Measurements from ENCODE around the gene SNN.

Gene SNN

DNA sequence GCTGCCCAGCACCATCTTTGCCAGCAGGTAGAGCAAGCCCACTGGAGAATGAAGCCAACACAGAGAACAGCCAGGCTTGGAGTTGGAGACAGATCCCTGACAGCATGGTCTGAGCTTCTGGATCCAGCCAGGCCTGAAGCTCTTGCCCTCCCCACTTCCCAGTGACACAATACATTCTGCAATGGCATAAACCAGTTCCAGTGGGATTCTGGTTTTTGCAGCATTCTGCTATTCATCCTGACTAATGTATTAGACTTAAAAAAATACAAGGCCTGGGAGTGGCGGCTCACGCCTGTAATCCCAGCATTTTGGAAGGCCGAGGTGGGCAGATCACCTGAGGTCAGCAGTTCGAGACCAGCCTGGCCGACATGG is 41.0 kb upstream of the SNN start:
- no peaks in the 10 kb centered on the region for H3K27me3 ChIP-seq (ENCODE audit: insufficient read depth, low read length)
- H3K4me2 ChIP-seq (ENCODE audit: low read length), result no peak overlapping the region
- H3K9ac ChIP-seq (ENCODE audit: low read length), result no peak overlapping the region
- no peak overlapping the region for H3K4me3 ChIP-seq (ENCODE audit: low read depth, low read length, poor library complexity, severe bottlenecking)
- no peak for TF ChIP-seq EZH2 (IDR thresholded peaks at IDR 0.05; ENCODE audit: borderline replicate concordance, low read length)
- H4K20me1 ChIP-seq (ENCODE audit: insufficient read depth, low read length), result no peaks in the 10 kb centered on the region
- no peak overlapping the region for H3K27ac ChIP-seq (ENCODE audit: low read depth, low read length, poor library complexity, severe bottlenecking)
- H3K4me1 ChIP-seq (ENCODE audit: insufficient read depth, low read length, severe bottlenecking), result peaks cover 61% of the 10 kb centered on the region
- H3K79me2 ChIP-seq (ENCODE audit: insufficient read depth, low read length), result no peaks in the 10 kb centered on the region
- no peaks in the 10 kb centered on the region for H3K9me3 ChIP-seq (ENCODE audit: low read length)
- H3F3A ChIP-seq (ENCODE audit: insufficient read depth, low read length), result peaks cover 6% of the 10 kb centered on the region; the same call in 1 of the 2 replicates
- no peak overlapping the region for H2AFZ ChIP-seq (ENCODE audit: low read length)
- no peaks in the 10 kb centered on the region for H3K9me2 ChIP-seq (ENCODE audit: low read depth, low read length)
- no peaks in the 10 kb centered on the region for H3K36me3 ChIP-seq (ENCODE audit: insufficient read depth, low read length)

DNA sequence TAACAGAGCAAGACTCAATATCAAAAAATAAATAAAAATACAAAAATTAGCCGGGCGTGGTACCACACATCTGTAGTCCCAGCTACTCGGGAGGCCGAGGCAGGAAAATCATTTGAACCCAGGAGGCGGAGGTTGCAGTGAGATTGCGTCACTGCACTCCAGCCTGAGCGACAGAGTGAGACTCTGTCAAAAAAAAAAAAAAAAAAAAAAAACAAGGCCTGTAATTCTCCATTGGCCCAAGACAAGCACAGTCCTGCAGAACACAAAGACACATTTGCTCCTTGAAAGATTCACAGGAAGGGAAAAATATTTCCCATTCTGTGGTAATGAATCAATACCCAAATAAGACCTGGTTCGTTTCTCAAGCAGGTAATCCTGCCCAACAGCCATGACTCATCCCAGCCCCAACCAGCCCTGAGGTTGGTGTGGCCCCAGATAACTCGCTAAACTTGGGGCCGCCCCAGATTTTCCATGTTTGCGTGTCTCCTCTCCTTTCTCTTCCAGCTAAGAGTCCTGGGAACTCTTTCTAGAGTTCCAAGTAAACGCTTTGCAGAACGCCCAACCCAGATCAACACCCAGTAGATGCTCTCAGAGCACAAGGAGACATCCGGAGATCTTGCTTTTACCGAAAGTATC is 40.3 kb upstream of the SNN start:
- no peaks in the 10 kb centered on the region for H3K79me2 ChIP-seq (ENCODE audit: insufficient read depth, low read length)
- no peak overlapping the region for H3K4me3 ChIP-seq (ENCODE audit: low read depth, low read length, poor library complexity, severe bottlenecking)
- peaks cover 61% of the 10 kb centered on the region for H3K4me1 ChIP-seq (ENCODE audit: insufficient read depth, low read length, severe bottlenecking)
- no peak for TF ChIP-seq EZH2 (IDR thresholded peaks at IDR 0.05; ENCODE audit: borderline replicate concordance, low read length)
- TF ChIP-seq, protein P1, sequence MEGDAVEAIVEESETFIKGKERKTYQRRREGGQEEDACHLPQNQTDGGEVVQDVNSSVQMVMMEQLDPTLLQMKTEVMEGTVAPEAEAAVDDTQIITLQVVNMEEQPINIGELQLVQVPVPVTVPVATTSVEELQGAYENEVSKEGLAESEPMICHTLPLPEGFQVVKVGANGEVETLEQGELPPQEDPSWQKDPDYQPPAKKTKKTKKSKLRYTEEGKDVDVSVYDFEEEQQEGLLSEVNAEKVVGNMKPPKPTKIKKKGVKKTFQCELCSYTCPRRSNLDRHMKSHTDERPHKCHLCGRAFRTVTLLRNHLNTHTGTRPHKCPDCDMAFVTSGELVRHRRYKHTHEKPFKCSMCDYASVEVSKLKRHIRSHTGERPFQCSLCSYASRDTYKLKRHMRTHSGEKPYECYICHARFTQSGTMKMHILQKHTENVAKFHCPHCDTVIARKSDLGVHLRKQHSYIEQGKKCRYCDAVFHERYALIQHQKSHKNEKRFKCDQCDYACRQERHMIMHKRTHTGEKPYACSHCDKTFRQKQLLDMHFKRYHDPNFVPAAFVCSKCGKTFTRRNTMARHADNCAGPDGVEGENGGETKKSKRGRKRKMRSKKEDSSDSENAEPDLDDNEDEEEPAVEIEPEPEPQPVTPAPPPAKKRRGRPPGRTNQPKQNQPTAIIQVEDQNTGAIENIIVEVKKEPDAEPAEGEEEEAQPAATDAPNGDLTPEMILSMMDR (IDR thresholded peaks at IDR 0.05; ENCODE audit: low read length), result no peak
- H3K27me3 ChIP-seq (ENCODE audit: insufficient read depth, low read length), result no peaks in the 10 kb centered on the region
- H3K36me3 ChIP-seq (ENCODE audit: insufficient read depth, low read length), result no peaks in the 10 kb centered on the region
- H3K27ac ChIP-seq (ENCODE audit: low read depth, low read length, poor library complexity, severe bottlenecking), result peak overlapping the region; percentile 7
- H3K9me2 ChIP-seq (ENCODE audit: low read depth, low read length), result no peaks in the 10 kb centered on the region
- H3F3A ChIP-seq (ENCODE audit: insufficient read depth, low read length), result peaks cover 6% of the 10 kb centered on the region; the same call in 1 of the 2 replicates
- no peaks in the 10 kb centered on the region for H4K20me1 ChIP-seq (ENCODE audit: insufficient read depth, low read length)
- H2AFZ ChIP-seq (ENCODE audit: low read length), result no peak overlapping the region
- H3K9me3 ChIP-seq (ENCODE audit: low read length), result no peaks in the 10 kb centered on the region
- no peak overlapping the region for H3K9ac ChIP-seq (ENCODE audit: low read length)
- no peak overlapping the region for H3K4me2 ChIP-seq (ENCODE audit: low read length)

DNA sequence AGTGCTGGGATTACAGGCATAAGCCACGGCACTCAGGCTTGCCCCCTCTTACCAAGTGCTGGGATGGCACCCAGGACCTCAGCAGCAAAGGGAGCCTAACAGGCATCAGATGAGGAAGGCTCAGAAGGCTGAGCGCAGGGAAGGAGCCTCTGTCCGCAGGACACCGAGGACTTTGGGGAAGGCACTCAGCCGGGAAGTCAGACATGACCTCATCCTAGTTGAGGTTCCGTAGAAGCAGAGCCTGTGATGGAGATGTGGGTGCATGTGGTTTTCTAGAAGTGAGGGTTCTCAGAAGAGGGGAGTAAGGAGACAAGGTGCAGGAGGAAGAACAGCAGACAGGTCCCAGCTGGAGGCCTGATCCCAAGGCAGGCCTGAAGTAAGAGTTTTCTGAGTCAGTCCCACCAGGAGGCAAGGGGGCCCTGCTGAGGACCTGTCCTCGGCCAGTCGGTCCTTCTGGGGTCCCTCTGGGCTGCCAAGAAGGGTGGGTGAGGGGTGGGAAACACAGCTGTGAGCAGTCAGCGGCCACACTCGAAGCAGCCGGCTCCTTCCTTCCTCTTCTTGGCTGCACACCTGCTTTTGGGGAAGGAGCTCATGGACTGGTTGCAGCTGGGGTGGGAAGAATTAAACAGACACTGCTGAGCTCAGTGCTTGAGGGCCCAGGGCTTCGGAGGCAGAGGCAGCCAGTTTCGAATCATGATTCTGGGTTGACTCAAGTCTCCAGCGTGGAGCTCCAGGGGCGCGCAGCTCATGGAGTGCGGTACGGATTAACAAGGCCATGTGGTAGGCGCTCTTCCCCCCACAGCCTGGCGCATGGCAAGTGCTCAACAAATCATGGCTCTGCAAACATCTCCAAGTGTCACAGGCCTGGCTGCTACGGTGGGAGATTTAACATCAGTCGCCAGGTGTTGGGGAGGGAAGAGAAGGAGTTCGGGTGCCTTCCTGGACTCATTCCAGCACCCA is 38.9 kb upstream of the SNN start:
- no peaks in the 10 kb centered on the region for H3K79me2 ChIP-seq (ENCODE audit: insufficient read depth, low read length)
- H3K4me2 ChIP-seq (ENCODE audit: low read length), result peak overlapping the region; percentile 43; the same call in 1 of the 2 replicates
- peaks cover 6% of the 10 kb centered on the region; the same call in 1 of the 2 replicates for H3F3A ChIP-seq (ENCODE audit: insufficient read depth, low read length)
- H3K4me1 ChIP-seq (ENCODE audit: insufficient read depth, low read length, severe bottlenecking), result peaks cover 53% of the 10 kb centered on the region
- no peak overlapping the region; the same call in 1 of the 2 replicates for H2AFZ ChIP-seq (ENCODE audit: low read length)
- H3K9ac ChIP-seq (ENCODE audit: low read length), result peak overlapping the region; percentile 37; the same call in 1 of the 2 replicates
- TF ChIP-seq, protein P1 (IDR thresholded peaks at IDR 0.05; ENCODE audit: low read length), result no peak
- TF ChIP-seq EZH2 (IDR thresholded peaks at IDR 0.05; ENCODE audit: borderline replicate concordance, low read length), result no peak
- H3K36me3 ChIP-seq (ENCODE audit: insufficient read depth, low read length), result no peaks in the 10 kb centered on the region
- H3K27me3 ChIP-seq (ENCODE audit: insufficient read depth, low read length), result no peaks in the 10 kb centered on the region
- H3K9me2 ChIP-seq (ENCODE audit: low read depth, low read length), result no peaks in the 10 kb centered on the region
- no peaks in the 10 kb centered on the region for H4K20me1 ChIP-seq (ENCODE audit: insufficient read depth, low read length)
- H3K9me3 ChIP-seq (ENCODE audit: low read length), result no peaks in the 10 kb centered on the region
- H3K4me3 ChIP-seq (ENCODE audit: low read depth, low read length, poor library complexity, severe bottlenecking), result no peak overlapping the region
- H3K27ac ChIP-seq (ENCODE audit: low read depth, low read length, poor library complexity, severe bottlenecking), result peak overlapping the region; percentile 78
